Keratinocyte (primary cell): ENCODE results near the gene DLAT. TPM values are rescaled to one million over a fixed set of nuclear protein-coding genes. Genes with fewer than 3 reads are reported as not detected.

Source experiments
- DNase-seq: peaks from one replicate; pipeline ENCODE4 v3.0.0-alpha.2; 2011; ENCODE audit warnings: low read depth, missing footprints, low spot score
- FAIRE-seq: peaks from 2 replicates; lab custom pipeline; 2011; peaks lifted over from hg19 to GRCh38; lab: Jason Lieb, UNC
- H2AFZ ChIP-seq: 2 replicates; pipeline ENCODE4 v1.6.0; 2012; ENCODE audit warnings: low read length, control low read depth, inconsistent platforms; ENCODE audit not compliant: control insufficient read depth
- H3K27ac ChIP-seq: 2 replicates; pipeline ENCODE4 v1.5.1; 2011; ENCODE audit warnings: low read length; ENCODE audit not compliant: control insufficient read depth, insufficient read depth
- H3K27me3 ChIP-seq: 3 replicates; pipeline ENCODE4 v1.6.0; 2011; ENCODE audit warnings: low read length; ENCODE audit not compliant: control insufficient read depth, insufficient read depth; ENCODE audit errors: extremely low read depth
- H3K36me3 ChIP-seq, 2 experiments: 2 replicates in 1 of 2; 3 replicates in 1 of 2; pipeline ENCODE4 v1.5.1; 2011; ENCODE audit warnings: low read length in 2 of 2, mild to moderate bottlenecking in 1 of 2; ENCODE audit not compliant: control insufficient read depth in 2 of 2, insufficient read depth in 2 of 2; ENCODE audit errors: extremely low read depth in 1 of 2
- H3K4me1 ChIP-seq: 3 replicates; pipeline ENCODE4 v1.5.1; 2011; ENCODE audit warnings: low read length; ENCODE audit not compliant: control insufficient read depth, insufficient read depth; ENCODE audit errors: extremely low read depth
- H3K4me2 ChIP-seq: 3 replicates; pipeline ENCODE4 v1.6.0; 2011; ENCODE audit warnings: low read depth, low read length; ENCODE audit not compliant: control insufficient read depth, insufficient read depth; ENCODE audit errors: extremely low read depth
- H3K4me3 ChIP-seq, 3 experiments: fragments of 200-600 bp in 1 of 3; sonication (generic) in 1 of 3; 2 replicates in 2 of 3; 3 replicates in 1 of 3; pipeline ENCODE4 v1.5.1; 2011 to 2016; ENCODE audit warnings: low read length in 3 of 3, mild to moderate bottlenecking in 3 of 3, control low read depth in 2 of 3, inconsistent platforms in 1 of 3, low read depth in 1 of 3, mixed read lengths in 1 of 3, mixed run types in 1 of 3, moderate library complexity in 1 of 3; ENCODE audit not compliant: control insufficient read depth in 2 of 3, insufficient read depth in 2 of 3; ENCODE audit errors: extremely low read depth in 1 of 3
- H3K79me2 ChIP-seq: 2 replicates; pipeline ENCODE4 v1.6.0; 2012; ENCODE audit warnings: low read length; ENCODE audit not compliant: control insufficient read depth, insufficient read depth
- H3K9ac ChIP-seq: 3 replicates; pipeline ENCODE4 v1.6.0; 2011; ENCODE audit warnings: low read length; ENCODE audit not compliant: control insufficient read depth, insufficient read depth; ENCODE audit errors: extremely low read depth
- H3K9me1 ChIP-seq: 3 replicates; pipeline ENCODE4 v1.6.0; 2011; ENCODE audit warnings: low read length; ENCODE audit not compliant: control insufficient read depth, insufficient read depth; ENCODE audit errors: extremely low read depth
- H3K9me3 ChIP-seq: 2 replicates; pipeline ENCODE4 v1.5.1; 2012; ENCODE audit warnings: low read depth, low read length; ENCODE audit not compliant: control insufficient read depth
- H4K20me1 ChIP-seq: 3 replicates; pipeline ENCODE4 v1.6.0; 2011; ENCODE audit warnings: low read length; ENCODE audit not compliant: control insufficient read depth, insufficient read depth; ENCODE audit errors: extremely low read depth
- CTCF ChIP-seq, 3 experiments: IDR thresholded peaks in 1 of 3; conservative IDR thresholded peaks in 1 of 3; optimal IDR thresholded peaks in 1 of 3; 2 replicates in 2 of 3; 3 replicates in 1 of 3; pipeline versions ENCODE3 to v1.5.1; 2011; ENCODE audit warnings: low read length in 3 of 3, mild to moderate bottlenecking in 3 of 3, moderate library complexity in 2 of 3, control low read depth in 1 of 3, inconsistent platforms in 1 of 3; ENCODE audit not compliant: insufficient read depth in 2 of 3; ENCODE audit errors: extremely low read depth in 1 of 3
- EZH2 ChIP-seq: IDR thresholded peaks from one replicate; pipeline ENCODE4 v1.6.1; 2012; ENCODE audit warnings: inconsistent platforms, mild to moderate bottlenecking, low read length, moderate library complexity
- dilution Hi-C: fragments of 300-500 bp; cut with MboI; formaldehyde crosslinking; loops from one replicate; pipeline ENCODE4 v1.7.0; 2020; ENCODE audit warnings: low sequenced_read_pairs; ENCODE audit not compliant: extremely low pct_ligation_motif_present
- polyA plus RNA-seq, 5 experiments: library from polyadenylated mRNA; depleted of rRNA in 3 of 5; stranded (reverse) in 3 of 5; stranded (forward) in 1 of 5; unstranded in 1 of 5; fragments of >200 nt; gene quantifications; 1 replicate in 1 of 5; 2 replicates in 3 of 5; 3 replicates in 1 of 5; pipeline versions ENCODE4 v1.2.1 to v1.2.3, GENCODE V29; 2011 to 2012; ENCODE audit warnings: missing spikeins in 2 of 5, low read depth in 1 of 5, low replicate concordance in 1 of 5

The DLAT gene
- polyA plus RNA-seq, 1 donor (not counting 4 experiments of a cell fraction or from before 2014, with no cell fraction given) = 41.9 TPM

DNA sequence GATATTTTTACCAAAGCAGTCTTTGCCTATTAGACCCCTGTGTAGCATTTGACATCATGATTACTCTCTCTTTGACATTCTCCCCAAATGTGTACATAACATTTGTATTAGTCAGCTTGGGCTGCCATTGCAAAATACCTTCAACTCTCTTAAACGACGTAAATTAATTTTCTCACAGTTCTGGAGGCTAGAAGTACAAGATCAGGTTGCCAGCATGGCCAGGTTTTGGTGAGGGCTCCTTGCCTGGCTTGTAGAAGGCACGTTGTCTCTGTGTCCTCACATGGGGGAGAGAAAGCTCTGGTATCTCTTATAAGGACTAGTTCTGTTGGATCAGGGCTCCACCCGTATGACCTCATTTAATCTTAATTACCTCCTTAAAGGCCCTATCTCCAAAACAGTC, 12.3 kb upstream of the DLAT start:
- no peaks in the 10 kb centered on the region for H3K27me3 ChIP-seq

DNA sequence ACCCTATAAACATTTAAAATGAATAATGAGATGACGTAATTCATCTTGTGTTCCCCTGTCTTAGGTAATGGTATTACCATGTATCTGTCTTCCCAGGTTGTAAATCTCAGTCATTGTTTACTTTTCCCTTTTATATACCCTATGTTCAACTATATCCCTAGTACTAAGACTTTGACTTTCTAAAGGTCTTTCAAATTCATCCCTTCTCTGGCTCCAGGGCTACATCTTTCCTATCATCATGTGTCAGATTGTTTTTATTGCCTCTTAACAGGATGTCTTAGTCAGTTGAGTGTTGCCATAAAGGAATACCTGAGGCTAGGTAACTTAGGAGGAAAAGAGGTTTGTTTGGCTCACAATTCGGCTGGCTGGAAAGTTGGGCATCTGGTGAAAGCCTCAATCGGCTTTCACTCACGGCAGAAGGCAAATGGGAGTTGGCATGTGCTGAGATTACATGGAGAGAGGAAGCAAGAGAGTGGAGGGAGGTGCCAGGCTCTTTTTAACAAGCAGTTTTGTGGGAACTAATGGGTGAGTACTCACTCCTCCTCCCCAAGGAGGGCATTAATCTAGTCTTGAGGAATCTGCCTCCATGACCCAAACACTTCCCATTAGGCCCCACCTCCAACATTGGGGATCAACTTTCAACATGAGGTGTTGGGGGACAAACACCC, 11.6 kb upstream of the DLAT start:
- DNase-seq (no peak), FAIRE-seq (no peak)
- no peaks in the 10 kb centered on the region for H3K9me3 ChIP-seq
- no peak overlapping the region for H2AFZ ChIP-seq
- no peaks in the 10 kb centered on the region for H4K20me1 ChIP-seq
- dilution Hi-C loops = no loop called here
- no peak overlapping the region for H3K4me2 ChIP-seq
- H3K27me3 ChIP-seq = no peaks in the 10 kb centered on the region
- no peak overlapping the region for H3K9ac ChIP-seq
- H3K4me3 ChIP-seq = no peak overlapping the region
- TF ChIP-seq CTCF (optimal IDR thresholded peaks at IDR 0.05 in 1 of 3, IDR thresholded peaks at IDR 0.05 in 1 of 3, conservative IDR thresholded peaks at IDR 0.05 in 1 of 3; ENCODE audit: extremely low read depth in 1 of 3, insufficient read depth in 2 of 3, low read length in 3 of 3) (no peak), EZH2 (no peak)
- peaks cover 4% of the 10 kb centered on the region for H3K4me1 ChIP-seq
- H3K27ac ChIP-seq = no peak overlapping the region
- no peaks in the 10 kb centered on the region for H3K79me2 ChIP-seq
- no peaks in the 10 kb centered on the region for H3K9me1 ChIP-seq
- no peaks in the 10 kb centered on the region for H3K36me3 ChIP-seq

More for the DNA sequence above, 12.3 kb upstream of the DLAT start:
- DNase-seq (no peak), FAIRE-seq (no peak)
- H4K20me1 ChIP-seq = no peaks in the 10 kb centered on the region
- H3K79me2 ChIP-seq = no peaks in the 10 kb centered on the region
- H3K27ac ChIP-seq = no peak overlapping the region
- peaks cover 4% of the 10 kb centered on the region for H3K4me1 ChIP-seq
- TF ChIP-seq CTCF (optimal IDR thresholded peaks at IDR 0.05 in 1 of 3, IDR thresholded peaks at IDR 0.05 in 1 of 3, conservative IDR thresholded peaks at IDR 0.05 in 1 of 3; ENCODE audit: extremely low read depth in 1 of 3, insufficient read depth in 2 of 3, low read length in 3 of 3) (no peak), EZH2 (no peak)
- H3K36me3 ChIP-seq = no peaks in the 10 kb centered on the region
- H3K9me1 ChIP-seq = no peaks in the 10 kb centered on the region
- no peak overlapping the region for H3K4me3 ChIP-seq
- no peak overlapping the region for H2AFZ ChIP-seq
- dilution Hi-C loops = no loop called here
- no peaks in the 10 kb centered on the region for H3K9me3 ChIP-seq
- H3K4me2 ChIP-seq = no peak overlapping the region
- no peak overlapping the region for H3K9ac ChIP-seq
